ENCODE results near the gene PHOX2B. TPM values are rescaled to one million over a fixed set of nuclear protein-coding genes. Genes with fewer than 3 reads are reported as not detected.

PHOX2B gene
- total and polyA plus RNA-seq, 9 of the 15 experiments (the other 6 are each of a cell fraction or from before 2014, with no cell fraction given), result not detected

- in situ Hi-C loops (cut with MboI) (no loop called here), intact Hi-C loops (cut with micrococcal nuclease) (no loop called here)
- Histone ChIP-seq H3K36me3 (ENCODE audit: control insufficient read depth, insufficient read depth, low read length) (no peaks in the 10 kb centered on the region), H3K79me2 (ENCODE audit: control insufficient read depth, insufficient read depth, low read length) (no peaks in the 10 kb centered on the region), H3K9me3 (replicated peaks; ENCODE audit: control insufficient read depth, insufficient read depth, low read depth, low read length) (no peaks in the 10 kb centered on the region), H2AFZ (ENCODE audit: low read depth, low read length) (no peak overlapping the region), H3K4me3 (no peak overlapping the region), H3K27ac (ENCODE audit: extremely low read depth, low read depth, low read length) (no peak overlapping the region), H3K27me3 (ENCODE audit: control insufficient read depth in 2 of 2, insufficient read depth in 2 of 2, low read length in 2 of 2) (peaks cover 27 to 73% of the 10 kb centered on the region in 2 experiments; a peak in 4 of 5 replicates), H3K4me1 (replicated peaks in 1 of 2; ENCODE audit: control insufficient read depth in 2 of 2, insufficient read depth in 2 of 2, low read length in 2 of 2) (peaks cover 0 to 14% of the 10 kb centered on the region in 2 experiments; a peak in 2 of 5 replicates), H3K9ac (ENCODE audit: insufficient read depth in 1 of 2, low read depth in 2 of 2, low read length in 2 of 2) (no peak overlapping the region), H3K9me1 (ENCODE audit: control insufficient read depth, insufficient read depth, low read length) (no peaks in the 10 kb centered on the region), H3K4me2 (ENCODE audit: insufficient read depth, low read length) (no peak overlapping the region), H4K20me1 (replicated peaks; ENCODE audit: control insufficient read depth, insufficient read depth, low read length) (no peaks in the 10 kb centered on the region)
- ATAC-seq (no peak), FAIRE-seq (no peak), DNase-seq (ENCODE audit: extremely low read depth in 1 of 4, low spot score in 3 of 4) (no peak)
- no TSS peak for BruUV-seq (replicated peaks)
- CTCF ChIA-PET (ENCODE audit: low intra/inter-chr PET ratio), result no interaction called here
- POLR2A ChIA-PET, result no interaction called here
- TF ChIP-seq ZNF140 (CRISPR knock-in tag; IDR thresholded peaks at IDR 0.05), result no peak
- no peak for TF ChIP-seq ETV5 (CRISPR knock-in tag; IDR thresholded peaks at IDR 0.05; ENCODE audit: low read depth)
- TF ChIP-seq NFYB (IDR thresholded peaks at IDR 0.05; ENCODE audit: extremely low read depth, insufficient read length), result no peak
- TF ChIP-seq, protein P1, sequence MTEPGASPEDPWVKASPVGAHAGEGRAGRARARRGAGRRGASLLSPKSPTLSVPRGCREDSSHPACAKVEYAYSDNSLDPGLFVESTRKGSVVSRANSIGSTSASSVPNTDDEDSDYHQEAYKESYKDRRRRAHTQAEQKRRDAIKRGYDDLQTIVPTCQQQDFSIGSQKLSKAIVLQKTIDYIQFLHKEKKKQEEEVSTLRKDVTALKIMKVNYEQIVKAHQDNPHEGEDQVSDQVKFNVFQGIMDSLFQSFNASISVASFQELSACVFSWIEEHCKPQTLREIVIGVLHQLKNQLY (CRISPR knock-in tag; conservative IDR thresholded peaks at IDR 0.05), result no peak
- TF ChIP-seq, protein P2, sequence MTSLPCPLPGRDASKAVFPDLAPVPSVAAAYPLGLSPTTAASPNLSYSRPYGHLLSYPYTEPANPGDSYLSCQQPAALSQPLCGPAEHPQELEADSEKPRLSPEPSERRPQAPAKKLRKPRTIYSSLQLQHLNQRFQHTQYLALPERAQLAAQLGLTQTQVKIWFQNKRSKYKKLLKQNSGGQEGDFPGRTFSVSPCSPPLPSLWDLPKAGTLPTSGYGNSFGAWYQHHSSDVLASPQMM (CRISPR knock-in tag; IDR thresholded peaks at IDR 0.05), result no peak
- no peak for TF ChIP-seq FOXJ3 (CRISPR knock-in tag; IDR thresholded peaks at IDR 0.05)
- WGBS (ENCODE audit: insufficient coverage, low coverage, missing lambda C conversion rate), result 5% methylated on average over 21 of the region's 21 CpGs
These were observed 403 bp downstream of the PHOX2B start for GRCh38 chr4:41748074-41748570.
